DMS153 (cell line): ENCODE results near the gene AFG3L2.

Experiments
- DNase-seq: peaks from one replicate; lab custom pipeline; 2025; lab: John Stamatoyannopoulos, UW

The AFG3L2 gene

GRCh38 chr18:12359515-12359927 is 17.5 kb downstream of the AFG3L2 start:
- no peak for DNase-seq

GRCh38 chr18:12352188-12352587 is 24.8 kb downstream of the AFG3L2 start:
- DNase-seq, result no peak

- DNase-seq, result no peak
Measured at GRCh38 chr18:12347895-12348294, 29.1 kb downstream of the AFG3L2 start.

GRCh38 chr18:12346240-12346565 is 30.8 kb downstream of the AFG3L2 start:
- no peak for DNase-seq

GRCh38 chr18:12345491-12346239 is 31.4 kb downstream of the AFG3L2 start:
- no peak for DNase-seq

- no peak for DNase-seq
Measured at GRCh38 chr18:12342661-12343060, 34.4 kb downstream of the AFG3L2 start.

GRCh38 chr18:12340945-12341660 is 35.9 kb downstream of the AFG3L2 start:
- no peak for DNase-seq

- DNase-seq, result no peak
Measured at GRCh38 chr18:12338382-12338781, 38.6 kb downstream of the AFG3L2 start.

- no peak for DNase-seq
Measured at GRCh38 chr18:12336887-12337286, 40.1 kb downstream of the AFG3L2 start.

- no peak for DNase-seq
Measured at GRCh38 chr18:12336171-12336613, 40.8 kb downstream of the AFG3L2 start.

GRCh38 chr18:12335503-12335902 is 41.5 kb downstream of the AFG3L2 start:
- no peak for DNase-seq

- DNase-seq, result no peak
Measured at GRCh38 chr18:12334863-12335262, 42.2 kb downstream of the AFG3L2 start.

- no peak for DNase-seq
Measured at GRCh38 chr18:12334366-12334808, 42.6 kb downstream of the AFG3L2 start.

GRCh38 chr18:12333506-12334290 is 43.3 kb downstream of the AFG3L2 start:
- no peak for DNase-seq

GRCh38 chr18:12330766-12331165 is 46.3 kb downstream of the AFG3L2 start:
- no peak for DNase-seq

- DNase-seq, result no peak
Measured at GRCh38 chr18:12329125-12329698, 47.8 kb downstream of the AFG3L2 start.

GRCh38 chr18:12328179-12328823 is 48.7 kb downstream of the AFG3L2 start:
- no peak for DNase-seq

GRCh38 chr18:12327510-12328178 is 49.4 kb downstream of the AFG3L2 start:
- DNase-seq, result no peak

GRCh38 chr18:12326711-12327460 is 50.1 kb downstream of the AFG3L2 start:
- DNase-seq, result no peak

GRCh38 chr18:12325726-12326245 is 51.2 kb downstream of the AFG3L2 start:
- no peak for DNase-seq
